Mucosa of gallbladder (tissue), 1 donor: Measurements from ENCODE around the gene MELTF. TPM values are rescaled to one million over a fixed set of nuclear protein-coding genes. Genes with fewer than 3 reads are reported as not detected.

Experiments used
- DNase-seq: peaks from one replicate; pipeline ENCODE4 v3.0.0-alpha.2; 2020; ENCODE audit warnings: low spot score
- total RNA-seq: library from RNA; stranded (reverse); gene quantifications from one replicate; pipeline ENCODE4 v1.2.1, GENCODE V29; 2021
- donor health status: DM: no; HTN: no; CAD: no.

MELTF gene
- total RNA-seq, 1 donor from 2014 or later: 2.8 TPM

GRCh38 chr3:197027151-197027895 lies 2.3 kb downstream of the MELTF start:
- DNase-seq: no peak

GRCh38 chr3:197026481-197026866 lies 3.1 kb downstream of the MELTF start:
- DNase-seq: no peak

GRCh38 chr3:197025736-197026480 lies 3.7 kb downstream of the MELTF start:
- no peak for DNase-seq

- DNase-seq: no peak
These were observed 4.5 kb downstream of the MELTF start for GRCh38 chr3:197024881-197025735.

GRCh38 chr3:197023998-197024651 lies 5.5 kb downstream of the MELTF start:
- no peak for DNase-seq

GRCh38 chr3:197023241-197023997 lies 6.2 kb downstream of the MELTF start:
- no peak for DNase-seq

GRCh38 chr3:197022405-197023231 lies 7.0 kb downstream of the MELTF start:
- DNase-seq: no peak

GRCh38 chr3:197021729-197022404 lies 7.8 kb downstream of the MELTF start:
- no peak for DNase-seq

- DNase-seq: no peak
These were observed 8.4 kb downstream of the MELTF start for GRCh38 chr3:197021231-197021630.

- no peak for DNase-seq
These were observed 10.1 kb downstream of the MELTF start for GRCh38 chr3:197019535-197019934.

GRCh38 chr3:197019021-197019420 lies 10.6 kb downstream of the MELTF start:
- no peak for DNase-seq

GRCh38 chr3:197017003-197017402 lies 12.6 kb downstream of the MELTF start:
- no peak for DNase-seq

GRCh38 chr3:197015790-197016736 lies 13.6 kb downstream of the MELTF start:
- no peak for DNase-seq

GRCh38 chr3:197014942-197015575 lies 14.6 kb downstream of the MELTF start:
- no peak for DNase-seq

- DNase-seq: no peak
These were observed 15.6 kb downstream of the MELTF start for GRCh38 chr3:197014024-197014423.

GRCh38 chr3:197012540-197012883 lies 17.1 kb downstream of the MELTF start:
- DNase-seq: no peak

- no peak for DNase-seq
These were observed 17.7 kb downstream of the MELTF start for GRCh38 chr3:197011780-197012539.
